ENCODE results near the gene BBOX1.

The BBOX1 gene

GRCh38 chr11:27025312-27025955, 15.2 kb upstream of the BBOX1 start:
- DNase-seq (ENCODE audit: low read depth), result no peak

- no peak for DNase-seq (ENCODE audit: low read depth)
Observed at GRCh38 chr11:27025957-27026733, 14.5 kb upstream of the BBOX1 start.

GRCh38 chr11:27028561-27028965, 12.1 kb upstream of the BBOX1 start:
- no peak for DNase-seq (ENCODE audit: low read depth)

GRCh38 chr11:27029966-27030365, 10.6 kb upstream of the BBOX1 start:
- no peak for DNase-seq (ENCODE audit: low read depth)

- DNase-seq (ENCODE audit: low read depth), result no peak
Observed at GRCh38 chr11:27031754-27032153, 8.9 kb upstream of the BBOX1 start.

GRCh38 chr11:27039873-27040272, 742 bp upstream of the BBOX1 start:
- DNase-seq (ENCODE audit: low read depth), result no peak

GRCh38 chr11:27041141-27041899, 705 bp downstream of the BBOX1 start:
- DNase-seq (ENCODE audit: low read depth), result no peak

- DNase-seq (ENCODE audit: low read depth), result no peak
Observed at GRCh38 chr11:27046956-27047355, 6.3 kb downstream of the BBOX1 start.

GRCh38 chr11:27052668-27053067, 12.1 kb downstream of the BBOX1 start:
- no peak for DNase-seq (ENCODE audit: low read depth)

GRCh38 chr11:27055065-27055682, 14.6 kb downstream of the BBOX1 start:
- DNase-seq (ENCODE audit: low read depth), result no peak

- DNase-seq (ENCODE audit: low read depth), result no peak
Observed at GRCh38 chr11:27057091-27057780, 16.6 kb downstream of the BBOX1 start.

- no peak for DNase-seq (ENCODE audit: low read depth)
Observed at GRCh38 chr11:27058456-27058855, 17.8 kb downstream of the BBOX1 start.

GRCh38 chr11:27059431-27059830, 18.8 kb downstream of the BBOX1 start:
- no peak for DNase-seq (ENCODE audit: low read depth)

- no peak for DNase-seq (ENCODE audit: low read depth)
Observed at GRCh38 chr11:27060816-27061460, 20.3 kb downstream of the BBOX1 start.

- no peak for DNase-seq (ENCODE audit: low read depth)
Observed at GRCh38 chr11:27061461-27061821, 20.8 kb downstream of the BBOX1 start.

GRCh38 chr11:27064086-27064485, 23.5 kb downstream of the BBOX1 start:
- no peak for DNase-seq (ENCODE audit: low read depth)

- no peak for DNase-seq (ENCODE audit: low read depth)
Observed at GRCh38 chr11:27075192-27075591, 34.6 kb downstream of the BBOX1 start.

GRCh38 chr11:27075655-27076054, 35.0 kb downstream of the BBOX1 start:
- no peak for DNase-seq (ENCODE audit: low read depth)

GRCh38 chr11:27076121-27076589, 35.5 kb downstream of the BBOX1 start:
- no peak for DNase-seq (ENCODE audit: low read depth)

- DNase-seq (ENCODE audit: low read depth), result no peak
Observed at GRCh38 chr11:27081056-27081455, 40.4 kb downstream of the BBOX1 start.

GRCh38 chr11:27083241-27083640, 42.6 kb downstream of the BBOX1 start:
- DNase-seq (ENCODE audit: low read depth), result no peak
